Stimulated activated CD8-positive, alpha-beta memory T cell treated with anti-CD3 and anti-CD28 coated beads, Interleukin-15, amount 100 ng/mL, for 4 hours (primary cell): Measurements from ENCODE around the gene AQP2.

Experiments
- DNase-seq, 2 donors: peaks; one replicate each; pipeline ENCODE4 v3.0.0-alpha.2; 2020; ENCODE audit warnings: low read depth in 2 of 2

AQP2 gene

GRCh38 chr12:49920241-49920914, 30.2 kb upstream of the AQP2 start:
- DNase-seq = no peak

- DNase-seq = no peak
Observed at GRCh38 chr12:49920915-49921286, 29.6 kb upstream of the AQP2 start.

GRCh38 chr12:49921299-49921698, 29.2 kb upstream of the AQP2 start:
- no peak for DNase-seq

GRCh38 chr12:49921936-49922335, 28.6 kb upstream of the AQP2 start:
- no peak for DNase-seq

DNA sequence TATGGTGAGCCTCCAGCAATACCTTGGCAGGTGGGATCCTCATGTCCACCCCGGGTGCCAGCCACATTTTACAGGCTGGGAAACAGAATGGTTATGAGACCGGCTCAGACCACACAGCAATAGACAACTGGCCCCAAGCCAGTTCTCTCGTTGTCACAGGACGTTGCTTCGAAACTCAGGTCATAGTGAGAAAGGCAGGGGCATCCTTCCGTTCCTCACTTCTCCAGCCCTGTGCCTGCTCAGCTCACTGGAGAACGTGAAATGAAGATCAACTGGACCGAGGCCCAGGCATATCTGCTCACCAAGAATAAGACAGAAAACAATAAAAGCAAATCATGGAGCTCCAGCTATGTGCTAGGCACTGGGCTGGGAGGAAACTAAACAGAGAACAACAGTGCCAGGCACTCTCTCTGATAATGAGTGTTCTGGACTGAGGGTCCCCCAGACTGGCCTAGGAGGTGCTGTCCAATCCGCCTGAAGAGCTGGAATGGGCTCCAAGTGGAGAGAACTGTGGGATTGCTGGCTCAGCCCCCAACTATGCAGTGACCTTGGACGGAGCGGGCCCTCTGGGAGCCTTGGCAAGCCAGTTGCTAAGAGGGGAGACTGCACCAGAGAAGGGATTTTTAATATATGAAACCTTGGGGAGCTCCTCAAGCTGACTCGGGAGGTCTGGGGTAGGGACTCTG, 28.0 kb upstream of the AQP2 start:
- DNase-seq = no peak

DNA sequence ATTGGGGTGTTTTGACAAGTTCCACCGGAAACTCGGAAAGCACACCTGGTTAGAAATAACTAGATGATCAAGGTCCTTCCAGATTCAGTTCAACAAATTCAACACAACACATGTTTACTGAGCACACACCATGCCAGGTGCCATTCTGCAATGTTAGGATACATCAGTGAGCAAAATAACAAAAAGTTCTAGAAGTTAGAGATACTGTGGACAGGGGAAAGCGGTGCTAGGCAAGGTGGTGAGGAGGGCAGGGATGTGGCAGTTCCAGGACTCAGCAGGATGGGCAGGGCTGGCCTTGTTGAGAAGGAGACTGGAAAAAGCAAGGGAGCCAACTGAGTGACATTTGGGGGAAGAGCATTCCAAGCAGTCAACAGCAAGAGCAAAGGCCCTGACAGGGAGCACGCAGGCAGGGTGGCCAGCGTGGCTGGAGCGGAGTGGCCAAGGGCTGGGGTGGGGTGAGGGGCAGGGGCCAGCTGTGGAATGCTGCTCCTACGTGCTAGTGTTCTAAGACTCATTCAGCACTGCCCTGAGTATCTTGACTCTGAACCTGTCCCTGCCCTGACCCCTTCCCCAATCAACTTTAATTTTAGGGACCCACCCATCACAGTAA, 27.4 kb upstream of the AQP2 start:
- DNase-seq = no peak

GRCh38 chr12:49923880-49924556, 26.5 kb upstream of the AQP2 start:
- no peak for DNase-seq

- no peak for DNase-seq
Observed at GRCh38 chr12:49924628-49925246, 25.8 kb upstream of the AQP2 start.

GRCh38 chr12:49925433-49926204, 24.9 kb upstream of the AQP2 start:
- DNase-seq = no peak

- DNase-seq = no peak
Observed at GRCh38 chr12:49928471-49928870, 22.1 kb upstream of the AQP2 start.

- DNase-seq = no peak
Observed at GRCh38 chr12:49929581-49929980, 21.0 kb upstream of the AQP2 start.

DNA sequence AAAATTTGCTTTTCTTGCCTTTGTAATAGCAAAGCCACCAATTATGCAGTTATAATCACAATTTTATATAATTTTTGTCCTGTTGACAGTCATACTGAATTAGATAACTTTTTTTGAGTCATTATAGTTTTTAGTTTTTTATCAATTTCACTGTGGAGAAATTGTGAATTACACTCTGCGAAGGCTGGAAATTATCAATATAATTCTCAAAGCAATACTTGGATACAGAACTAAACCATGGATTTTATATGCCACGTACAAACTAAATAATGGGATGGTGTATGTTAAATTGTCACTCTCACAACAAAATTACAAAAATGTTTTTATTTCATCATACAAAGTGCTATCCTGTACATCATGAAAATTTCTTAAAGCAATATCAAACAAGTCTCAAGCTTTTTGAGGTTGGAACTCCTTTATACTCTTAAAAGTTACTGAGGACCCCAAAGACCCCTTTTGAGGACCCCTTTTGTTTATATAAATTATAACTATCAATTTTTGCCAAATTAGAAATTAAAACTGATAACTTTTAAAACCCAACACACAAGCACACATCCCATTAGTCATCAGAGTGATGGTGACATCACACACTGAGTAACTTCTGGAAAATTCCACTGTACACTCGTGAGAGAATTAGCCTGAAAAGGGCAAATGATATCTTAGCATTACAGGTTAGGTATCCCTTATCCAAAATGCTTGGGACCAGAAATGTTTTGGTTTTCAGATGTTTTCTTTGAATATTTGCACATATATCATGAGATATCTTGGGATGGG, 19.8 kb upstream of the AQP2 start:
- no peak for DNase-seq

DNA sequence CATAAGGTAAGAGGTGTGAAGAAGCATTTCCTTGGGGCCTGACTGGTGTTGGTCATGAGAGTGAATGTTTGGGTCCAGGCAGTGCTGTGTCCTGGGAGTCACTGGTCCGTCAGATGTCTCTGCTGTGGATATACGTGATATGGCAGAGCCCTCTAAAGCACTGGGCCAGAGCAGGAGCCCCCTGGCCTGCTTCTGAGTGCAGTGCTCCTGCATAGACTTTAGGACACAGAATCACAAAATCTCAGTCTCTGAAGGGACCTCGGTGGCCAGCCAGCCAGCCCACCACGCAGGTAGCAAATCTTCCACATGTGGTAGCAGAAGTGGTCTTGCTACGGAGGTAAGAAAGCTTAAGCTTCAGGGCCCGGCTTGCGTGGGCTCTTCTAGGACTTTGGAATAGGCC, 18.5 kb upstream of the AQP2 start:
- no peak for DNase-seq

- no peak for DNase-seq
Observed at GRCh38 chr12:49932533-49933130, 17.9 kb upstream of the AQP2 start.

DNA sequence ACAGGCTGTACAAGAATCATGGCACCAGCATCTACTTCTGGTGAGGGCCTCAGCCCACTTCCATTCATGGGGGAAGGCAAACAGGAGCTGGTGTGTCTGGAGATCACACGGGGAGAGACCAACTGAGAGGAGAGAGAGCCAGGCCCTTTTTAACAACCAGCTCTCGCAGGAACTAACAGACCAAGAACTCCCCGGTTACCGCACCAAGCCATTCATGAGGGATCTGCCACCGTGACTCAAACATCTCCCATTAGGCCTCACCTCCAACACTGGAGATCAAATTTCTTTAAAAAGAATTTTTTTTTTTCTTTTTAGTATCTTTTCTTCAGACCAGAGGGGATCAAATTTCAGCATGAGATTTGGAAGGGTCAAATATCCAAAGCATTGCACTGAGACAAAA, 16.7 kb upstream of the AQP2 start:
- no peak for DNase-seq

DNA sequence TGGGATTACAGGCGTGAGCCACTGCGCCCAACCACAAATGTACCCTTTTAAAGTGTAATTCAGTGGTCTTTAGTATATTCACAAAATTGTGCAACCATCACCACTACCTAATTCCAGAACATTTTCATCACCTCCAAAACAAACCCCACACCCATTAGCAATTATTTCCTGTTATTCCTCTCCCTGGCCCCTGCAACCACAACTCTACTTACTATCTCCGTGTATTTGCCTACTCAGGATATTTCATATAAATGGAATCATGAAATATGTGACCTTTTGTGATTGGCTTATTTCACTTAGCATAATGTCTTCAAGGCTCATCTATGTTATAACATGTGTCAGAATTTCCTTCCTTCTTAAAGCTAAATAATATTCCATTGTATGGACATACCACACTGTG, 16.0 kb upstream of the AQP2 start:
- DNase-seq = no peak

GRCh38 chr12:49936925-49937324, 13.6 kb upstream of the AQP2 start:
- no peak for DNase-seq

- DNase-seq = no peak
Observed at GRCh38 chr12:49937639-49938300, 12.8 kb upstream of the AQP2 start.

- no peak for DNase-seq
Observed at GRCh38 chr12:49939307-49939706, 11.2 kb upstream of the AQP2 start.

DNA sequence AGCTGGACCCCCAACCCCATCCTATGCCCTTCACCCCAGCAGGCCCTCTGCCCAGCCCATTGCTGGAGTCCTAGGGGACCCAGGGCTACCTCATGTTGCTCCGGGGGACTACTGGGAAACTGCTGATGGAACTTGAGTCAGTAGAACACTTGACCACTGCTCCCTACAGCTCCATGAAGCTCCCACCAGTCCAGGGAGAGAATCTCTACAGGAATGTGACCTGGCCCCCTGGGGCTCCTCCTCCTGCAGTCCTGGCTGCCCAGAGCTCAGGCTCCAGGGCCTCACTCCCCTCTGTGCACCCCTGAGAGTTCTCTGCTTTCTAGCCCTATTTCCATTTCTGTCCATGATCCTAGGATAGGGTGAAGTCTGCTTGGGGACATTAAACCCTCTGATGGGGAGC, 10.8 kb upstream of the AQP2 start:
- DNase-seq = no peak
